HG02763 (cell line): ENCODE results near the gene ARHGAP23.
"Not testable (repeated sequence)": the region's sequence is repeated elsewhere in the genome, so short reads cannot be mapped to it uniquely, and the experiment has no call there.

Experiments used
- ATAC-seq: cut with Tn5 transposase; IDR thresholded peaks from one replicate; pipeline ENCODE4 v1.9.1; 2021; ENCODE audit warnings: mild to moderate bottlenecking, moderate library complexity; ENCODE audit not compliant: unreplicated experiment

ARHGAP23 gene

GRCh38 chr17:38484242-38485145 lies 56.2 kb downstream of the ARHGAP23 start:
- ATAC-seq: not testable (repeated sequence)

- no peak for ATAC-seq
Measured at GRCh38 chr17:38485146-38485468, 56.8 kb downstream of the ARHGAP23 start.

- peak; percentile 70 for ATAC-seq
Measured at GRCh38 chr17:38485681-38486298, 57.5 kb downstream of the ARHGAP23 start.

- not testable (repeated sequence) for ATAC-seq
Measured at GRCh38 chr17:38489774-38490173, 61.5 kb downstream of the ARHGAP23 start.

- not testable (repeated sequence) for ATAC-seq
Measured at GRCh38 chr17:38491346-38492066, 63.2 kb downstream of the ARHGAP23 start.

- ATAC-seq: not testable (repeated sequence)
Measured at GRCh38 chr17:38492067-38493040, 64.1 kb downstream of the ARHGAP23 start.

- not testable (repeated sequence) for ATAC-seq
Measured at GRCh38 chr17:38494152-38494551, 65.9 kb downstream of the ARHGAP23 start.

GRCh38 chr17:38497656-38498055 lies 69.4 kb downstream of the ARHGAP23 start:
- not testable (repeated sequence) for ATAC-seq

- ATAC-seq: no peak
Measured at GRCh38 chr17:38498353-38498752, 70.1 kb downstream of the ARHGAP23 start.

GRCh38 chr17:38499230-38499629 lies 71.0 kb downstream of the ARHGAP23 start:
- not testable (repeated sequence) for ATAC-seq

GRCh38 chr17:38501718-38502117 lies 73.5 kb downstream of the ARHGAP23 start:
- ATAC-seq: not testable (repeated sequence)

- not testable (repeated sequence) for ATAC-seq
Measured at GRCh38 chr17:38503286-38503913, 75.1 kb downstream of the ARHGAP23 start.

- ATAC-seq: no peak
Measured at GRCh38 chr17:38504216-38504615, 76.0 kb downstream of the ARHGAP23 start.

- ATAC-seq: no peak
Measured at GRCh38 chr17:38507436-38507835, 79.2 kb downstream of the ARHGAP23 start.

GRCh38 chr17:38507921-38508569 lies 79.8 kb downstream of the ARHGAP23 start:
- no peak for ATAC-seq

- no peak for ATAC-seq
Measured at GRCh38 chr17:38508570-38508950, 80.3 kb downstream of the ARHGAP23 start.

- ATAC-seq: no peak
Measured at GRCh38 chr17:38508954-38509771, 80.9 kb downstream of the ARHGAP23 start.

GRCh38 chr17:38509772-38510420 lies 81.6 kb downstream of the ARHGAP23 start:
- ATAC-seq: no peak
